PC-3 (cell line): Measurements from ENCODE around the gene MASTL. TPM values are rescaled to one million over a fixed set of nuclear protein-coding genes. Genes with fewer than 3 reads are reported as not detected.
A peak's percentile ranks its signal among the peaks of the same experiment; 100 is the strongest.

ENCODE experiments used
- ATAC-seq: fragments of 200-7000 bp; cut with Tn5 transposase; 2 replicates; pipeline ENCODE4 v1.9.1; 2020; ENCODE audit warnings: mild to moderate bottlenecking, moderate library complexity
- Bru-seq: library from RNA; stranded (reverse); fragments of 400-500 nt; gene quantifications from one replicate; lab custom pipeline; 2021; lab: Mats Ljungman, UMichigan
- BruChase-seq, 2 experiments: library from RNA; stranded (reverse); fragments of 400-500 nt; gene quantifications; one replicate each; lab custom pipeline; 2021; lab: Mats Ljungman, UMichigan
- BruUV-seq: library from RNA; stranded (reverse); fragments of 400-500 nt; replicated peaks from 2 replicates; lab custom pipeline; 2021; lab: Mats Ljungman, UMichigan
- CTCF ChIA-PET: fragments of 300-600 bp; sonication (Branson Sonifier 250); formaldehyde crosslinking; loops from one replicate; lab custom pipeline; 2022; ENCODE audit warnings: antibody characterized with exemption; lab: Charles Lee
- POLR2A ChIA-PET: fragments of 300-600 bp; sonication (Branson Sonifier 250); formaldehyde crosslinking; loops from one replicate; lab custom pipeline; 2022; ENCODE audit warnings: antibody characterized with exemption; ENCODE audit not compliant: unreplicated experiment; lab: Charles Lee
- DNase-seq: peaks from one replicate; pipeline ENCODE4 v3.0.0-alpha.2; 2015
- H2AFZ ChIP-seq: fragments of 300-600 bp; sonication (generic); 2 replicates; pipeline ENCODE4 v1.6.0; 2016; ENCODE audit warnings: antibody characterized with exemption, low read length
- H3F3A ChIP-seq: fragments of 300-600 bp; sonication (generic); one replicate; pipeline ENCODE4 v1.6.0; 2017; ENCODE audit warnings: antibody characterized with exemption, low read length, control low read depth, mild to moderate bottlenecking; ENCODE audit not compliant: unreplicated experiment
- H3K27ac ChIP-seq: fragments of 300-600 bp; sonication (generic); 2 replicates; pipeline ENCODE4 v1.5.1; 2016; ENCODE audit warnings: mild to moderate bottlenecking, low read length
- H3K27me3 ChIP-seq: fragments of 300-600 bp; sonication (generic); 2 replicates; pipeline ENCODE4 v1.6.1; 2016; ENCODE audit warnings: low read length, mixed read lengths
- H3K36me3 ChIP-seq: fragments of 300-600 bp; sonication (generic); 2 replicates; pipeline ENCODE4 v1.6.1; 2016; ENCODE audit warnings: low read depth, mixed run types, low read length, mixed read lengths
- H3K4me1 ChIP-seq: fragments of 300-600 bp; sonication (generic); 2 replicates; pipeline ENCODE4 v1.5.1; 2016; ENCODE audit warnings: low read length; ENCODE audit not compliant: insufficient read depth
- H3K4me2 ChIP-seq: fragments of 300-600 bp; sonication (generic); 2 replicates; pipeline ENCODE4 v1.6.0; 2016; ENCODE audit warnings: low read length
- H3K4me3 ChIP-seq: fragments of 300-600 bp; sonication (generic); 2 replicates; pipeline ENCODE4 v1.5.1; 2016; ENCODE audit warnings: mild to moderate bottlenecking, low read length, mixed read lengths
- H3K79me2 ChIP-seq: fragments of 300-600 bp; sonication (generic); 2 replicates; pipeline ENCODE4 v1.6.1; 2017; ENCODE audit warnings: low read length, mixed read lengths
- H3K9ac ChIP-seq: fragments of 300-600 bp; sonication (generic); 2 replicates; pipeline ENCODE4 v1.6.0; 2016; ENCODE audit warnings: mild to moderate bottlenecking, low read length
- H3K9me2 ChIP-seq: fragments of 300-600 bp; sonication (generic); replicated peaks from 2 replicates; pipeline ENCODE4 v1.6.1; 2016; ENCODE audit warnings: mixed run types, low read length, mixed read lengths
- H3K9me3 ChIP-seq: fragments of 300-600 bp; sonication (generic); 2 replicates; pipeline ENCODE4 v1.6.1; 2016; ENCODE audit warnings: low read length, mixed read lengths
- H4K20me1 ChIP-seq: fragments of 300-600 bp; sonication (generic); 2 replicates; pipeline ENCODE4 v1.6.1; 2016; ENCODE audit warnings: low read length, mixed read lengths
- EZH2 ChIP-seq: fragments of 300-600 bp; sonication (generic); IDR thresholded peaks from one replicate; pipeline ENCODE4 v1.6.1; 2017; ENCODE audit warnings: antibody characterized with exemption, mild to moderate bottlenecking, low read length; ENCODE audit not compliant: unreplicated experiment
- EZH2phosphoT487 ChIP-seq: fragments of 300-600 bp; sonication (generic); IDR thresholded peaks from 2 replicates; pipeline ENCODE4 v1.6.1; 2018; ENCODE audit warnings: mild to moderate bottlenecking, antibody characterized with exemption, low read length, borderline replicate concordance
- intact Hi-C: fragments of 100-400 bp; cut with micrococcal nuclease; formaldehyde crosslinking; loops from 2 replicates; pipeline ENCODE4 v1.9.0; 2023
- long read RNA-seq: library from polyadenylated mRNA; unstranded; transcript quantifications from one replicate; pipeline ENCODE4 v2.0.0, GENCODE V29; 2021; ENCODE audit not compliant: unreplicated experiment
- total RNA-seq: library from RNA; depleted of rRNA; stranded (reverse); fragments of >200 nt; gene quantifications from 2 replicates; pipeline ENCODE4 v1.2.3, GENCODE V29; 2014; rRNA removed
- TF ChIP-seq, protein P1 (sequence below): fragments of 300-600 bp; sonication (generic); conservative IDR thresholded peaks from 2 replicates; pipeline ENCODE4 v1.5.1; 2017; ENCODE audit warnings: antibody characterized with exemption, low read depth, mild to moderate bottlenecking, low read length

The MASTL gene
- total RNA-seq (18.6 and 21.2 TPM in 2 replicates), Bru-seq, nascent RNA (percentile 59 among the genes with signal in this experiment), BruChase-seq, experiment 1, labeled RNA remaining after a 6-hour chase (percentile 70 among the genes with signal in this experiment), BruChase-seq, experiment 2, labeled RNA remaining after a 2-hour chase (percentile 58 among the genes with signal in this experiment)
- long read RNA-seq, partial matches to known transcripts, result 0 of 5 reads
- long read RNA-seq, other reads (novel, unspliced or antisense), result 1 of 5 reads

DNA sequence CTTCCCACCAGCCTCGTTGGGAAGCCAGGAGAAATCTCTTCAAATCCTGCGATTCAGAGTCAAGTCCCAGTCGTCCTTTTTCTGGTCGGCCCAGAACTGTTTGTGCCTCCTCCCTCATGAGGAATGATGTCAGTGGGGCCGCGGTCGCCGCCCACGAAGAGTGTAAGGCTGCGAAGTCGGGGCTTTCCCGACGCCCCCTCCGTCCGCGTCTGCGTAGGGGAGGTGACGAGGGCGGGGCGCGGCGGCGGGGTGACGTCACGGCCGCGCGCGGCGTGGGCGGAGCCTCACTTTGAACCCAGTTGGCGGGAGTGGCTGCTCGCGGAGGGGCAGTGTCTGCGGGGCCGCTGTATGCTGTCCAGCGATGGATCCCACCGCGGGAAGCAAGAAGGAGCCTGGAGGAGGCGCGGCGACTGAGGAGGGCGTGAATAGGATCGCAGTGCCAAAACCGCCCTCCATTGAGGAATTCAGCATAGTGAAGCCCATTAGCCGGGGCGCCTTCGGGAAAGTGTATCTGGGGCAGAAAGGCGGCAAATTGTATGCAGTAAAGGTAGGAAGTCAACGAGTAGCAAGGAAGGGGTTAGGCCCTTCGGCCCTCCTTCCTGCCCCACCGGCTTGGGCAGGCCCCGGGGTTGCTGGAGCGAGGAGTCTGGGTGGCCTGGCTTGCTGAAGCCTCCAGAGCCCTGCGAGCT is at the start of gene MASTL:
TSS of gene MASTL (plus strand) at position 287 of the 689 bp plus-strand sequence. CDS start at position 362, 75 bp downstream.
- ChIA-PET POLR2A (no interaction called here), CTCF (no interaction called here)
- H3F3A ChIP-seq, result peaks cover 5% of the 10 kb centered on the region
- DNase-seq (peak; percentile 84), ATAC-seq (peak; percentile 69)
- peak within 1 kb of the TSS; percentile 84 for H2AFZ ChIP-seq
- peak within 1 kb of the TSS; percentile 98 for H3K9ac ChIP-seq
- TF ChIP-seq EZH2 (no peak), EZH2phosphoT487 (no peak)
- TF ChIP-seq, protein P1, sequence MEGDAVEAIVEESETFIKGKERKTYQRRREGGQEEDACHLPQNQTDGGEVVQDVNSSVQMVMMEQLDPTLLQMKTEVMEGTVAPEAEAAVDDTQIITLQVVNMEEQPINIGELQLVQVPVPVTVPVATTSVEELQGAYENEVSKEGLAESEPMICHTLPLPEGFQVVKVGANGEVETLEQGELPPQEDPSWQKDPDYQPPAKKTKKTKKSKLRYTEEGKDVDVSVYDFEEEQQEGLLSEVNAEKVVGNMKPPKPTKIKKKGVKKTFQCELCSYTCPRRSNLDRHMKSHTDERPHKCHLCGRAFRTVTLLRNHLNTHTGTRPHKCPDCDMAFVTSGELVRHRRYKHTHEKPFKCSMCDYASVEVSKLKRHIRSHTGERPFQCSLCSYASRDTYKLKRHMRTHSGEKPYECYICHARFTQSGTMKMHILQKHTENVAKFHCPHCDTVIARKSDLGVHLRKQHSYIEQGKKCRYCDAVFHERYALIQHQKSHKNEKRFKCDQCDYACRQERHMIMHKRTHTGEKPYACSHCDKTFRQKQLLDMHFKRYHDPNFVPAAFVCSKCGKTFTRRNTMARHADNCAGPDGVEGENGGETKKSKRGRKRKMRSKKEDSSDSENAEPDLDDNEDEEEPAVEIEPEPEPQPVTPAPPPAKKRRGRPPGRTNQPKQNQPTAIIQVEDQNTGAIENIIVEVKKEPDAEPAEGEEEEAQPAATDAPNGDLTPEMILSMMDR, result no peak
- H3K4me1 ChIP-seq, result peaks cover 26% of the 10 kb centered on the region
- no peaks in the 10 kb centered on the region; the same call in 1 of the 2 replicates for H3K36me3 ChIP-seq
- H3K79me2 ChIP-seq, result peaks cover 82% of the 10 kb centered on the region
- H4K20me1 ChIP-seq, result peaks cover 31% of the 10 kb centered on the region
- peak within 1 kb of the TSS; percentile 100 for H3K4me2 ChIP-seq
- H3K27ac ChIP-seq, result peak within 1 kb of the TSS; percentile 94
- peak within 1 kb of the TSS; percentile 94 for H3K4me3 ChIP-seq
- no peaks in the 10 kb centered on the region for H3K9me2 ChIP-seq
- no peaks in the 10 kb centered on the region for H3K27me3 ChIP-seq
- H3K9me3 ChIP-seq, result no peaks in the 10 kb centered on the region
- no TSS peak for BruUV-seq
- intact Hi-C loops, result loop anchor here (2.0 to 5.0 kb wide), 2 partner anchors 37 to 86 kb away; partner anchors contain the start of gene ACBD5

DNA sequence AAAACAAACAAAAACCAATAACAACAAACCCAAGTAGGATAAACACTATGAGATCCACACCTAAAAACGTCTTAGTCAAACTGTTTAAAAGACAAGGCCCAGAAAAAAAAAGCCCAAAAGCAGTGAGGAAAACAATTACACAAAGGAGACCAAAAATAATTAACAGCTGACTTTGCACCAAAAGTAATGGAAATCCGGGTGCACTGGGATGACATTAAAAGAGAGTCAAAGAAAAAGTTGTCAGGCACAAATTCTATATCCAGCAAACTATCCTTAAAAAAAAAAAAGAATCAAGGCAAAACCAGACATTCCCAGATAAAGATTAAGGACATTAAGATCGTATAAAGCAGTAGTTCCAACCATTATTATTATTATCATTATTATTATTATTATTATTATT is 47.0 kb upstream of the MASTL start:
- H3K79me2 ChIP-seq, result no peaks in the 10 kb centered on the region
- BruUV-seq, result no TSS peak
- no peaks in the 10 kb centered on the region for H3K4me1 ChIP-seq
- DNase-seq (no peak), ATAC-seq (no peak)
- H2AFZ ChIP-seq, result no peak overlapping the region
- H3K27me3 ChIP-seq, result no peaks in the 10 kb centered on the region
- H4K20me1 ChIP-seq, result no peaks in the 10 kb centered on the region
- no peak overlapping the region for H3K27ac ChIP-seq
- no peak for TF ChIP-seq EZH2
- TF ChIP-seq EZH2phosphoT487, result no peak
- TF ChIP-seq, protein P1, result no peak
- POLR2A ChIA-PET, result no interaction called here
- no peak overlapping the region for H3K9ac ChIP-seq
- no peaks in the 10 kb centered on the region for H3K9me3 ChIP-seq
- no peaks in the 10 kb centered on the region for H3K9me2 ChIP-seq
- H3K4me3 ChIP-seq, result no peak overlapping the region
- CTCF ChIA-PET, result no interaction called here
- H3K4me2 ChIP-seq, result no peak overlapping the region
- intact Hi-C loops, result no loop called here
- peaks cover 12% of the 10 kb centered on the region; the same call in 1 of the 2 replicates for H3K36me3 ChIP-seq
- H3F3A ChIP-seq, result no peaks in the 10 kb centered on the region
